HG03575 (cell line): ENCODE measurements around the gene RERG.

Experiments
- ATAC-seq: cut with Tn5 transposase; IDR thresholded peaks from one replicate; pipeline ENCODE4 v1.9.1; 2021; ENCODE audit not compliant: unreplicated experiment, insufficient number of reproducible peaks, low FRiP score; ENCODE audit errors: extremely low read depth

RERG gene

DNA sequence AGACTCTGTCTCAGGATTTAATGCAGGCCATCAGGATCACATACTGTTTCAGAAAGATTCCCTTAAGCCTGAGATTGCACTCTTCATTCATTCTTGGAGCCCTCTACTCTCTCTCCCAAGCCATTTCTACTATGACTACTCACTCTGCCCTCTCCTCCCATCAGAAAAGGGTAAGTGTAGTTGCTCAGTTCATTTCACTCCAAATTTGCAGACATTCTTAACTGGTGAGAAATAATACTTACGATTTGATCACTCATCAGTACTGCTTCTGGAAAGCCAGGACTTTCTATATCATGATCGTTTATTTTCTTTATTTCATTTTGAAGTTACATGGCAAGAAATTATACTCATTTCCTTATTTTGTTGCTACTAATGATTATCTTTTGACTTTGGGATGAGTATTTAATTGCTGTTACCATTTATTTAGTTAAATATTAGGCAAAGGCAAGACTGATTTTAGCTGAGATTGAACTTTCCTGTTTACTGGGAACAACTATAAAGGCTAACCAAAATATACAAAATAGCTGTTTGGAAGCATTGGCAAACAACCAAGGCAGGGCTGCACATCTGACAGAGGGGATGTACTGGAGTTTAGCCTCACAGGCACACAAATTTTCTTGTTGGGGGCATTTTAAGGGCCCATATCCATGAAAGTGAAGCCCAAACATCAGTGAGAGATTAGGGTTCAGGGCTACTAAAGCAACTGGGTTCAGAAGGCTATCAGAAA, 4.1 kb upstream of the RERG start:
- ATAC-seq: no peak

- no peak for ATAC-seq
Observed at GRCh38 chr12:15222219-15222618, 1.0 kb upstream of the RERG start.

GRCh38 chr12:15220451-15220850, 766 bp downstream of the RERG start:
- ATAC-seq: no peak

GRCh38 chr12:15218794-15219193, 2.4 kb downstream of the RERG start:
- no peak for ATAC-seq

GRCh38 chr12:15216036-15216889, 5.0 kb downstream of the RERG start:
- no peak for ATAC-seq

- ATAC-seq: no peak
Observed at GRCh38 chr12:15214851-15215601, 6.2 kb downstream of the RERG start.

DNA sequence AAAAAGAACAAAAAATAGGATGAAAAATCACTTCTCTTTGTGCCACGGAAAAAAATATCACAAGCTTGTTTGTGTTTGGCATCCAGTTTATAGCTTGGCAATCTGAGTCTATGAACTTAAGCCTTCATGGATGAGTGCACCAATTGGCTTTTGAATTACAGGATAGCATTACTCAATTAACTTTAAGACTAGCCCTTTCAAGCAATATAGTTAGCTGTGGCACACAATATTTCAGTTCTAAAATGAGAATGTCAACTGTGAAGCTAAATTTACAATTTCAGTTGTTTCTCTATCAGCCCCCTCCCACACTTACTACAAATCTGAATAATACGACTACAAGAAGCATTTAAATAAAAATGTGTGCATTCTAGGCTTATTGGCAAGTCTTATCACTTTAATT, 8.3 kb downstream of the RERG start:
- no peak for ATAC-seq

GRCh38 chr12:15209782-15210181, 11.4 kb downstream of the RERG start:
- no peak for ATAC-seq

DNA sequence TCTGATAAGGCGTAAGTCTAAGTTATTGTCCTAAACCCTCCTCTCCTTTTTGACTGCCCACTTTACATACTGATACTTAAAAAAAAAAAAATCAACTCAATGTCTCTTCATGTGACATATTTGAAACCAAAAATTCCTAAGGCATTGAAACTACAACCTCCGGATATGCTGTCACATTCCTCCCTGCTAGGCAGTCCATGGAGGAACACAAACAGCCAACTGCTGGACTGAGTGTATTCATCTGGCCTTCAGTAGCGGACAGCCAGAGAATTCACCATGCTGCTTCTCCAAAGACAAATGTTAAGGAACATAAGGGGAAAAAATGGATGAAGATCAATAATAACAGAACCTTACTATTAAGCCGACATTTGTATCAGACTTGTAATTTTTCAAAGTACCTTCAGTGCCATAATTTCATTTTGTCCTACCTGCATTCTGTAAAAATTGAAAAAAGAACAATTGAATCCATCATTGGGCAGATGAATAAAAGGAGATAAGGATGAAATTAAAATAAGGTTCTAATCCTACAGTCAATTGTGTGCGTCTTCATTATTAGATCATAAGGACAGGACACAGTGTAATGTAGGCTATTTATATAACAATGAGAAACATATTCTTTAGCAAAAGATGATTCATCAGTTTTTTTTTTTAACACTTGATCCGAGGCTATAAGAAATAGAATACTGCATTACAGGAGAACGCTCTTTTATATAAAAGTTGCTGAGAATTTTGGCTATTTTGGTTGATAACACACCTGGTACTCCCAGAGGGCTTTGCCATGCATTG, 12.2 kb downstream of the RERG start:
- no peak for ATAC-seq

DNA sequence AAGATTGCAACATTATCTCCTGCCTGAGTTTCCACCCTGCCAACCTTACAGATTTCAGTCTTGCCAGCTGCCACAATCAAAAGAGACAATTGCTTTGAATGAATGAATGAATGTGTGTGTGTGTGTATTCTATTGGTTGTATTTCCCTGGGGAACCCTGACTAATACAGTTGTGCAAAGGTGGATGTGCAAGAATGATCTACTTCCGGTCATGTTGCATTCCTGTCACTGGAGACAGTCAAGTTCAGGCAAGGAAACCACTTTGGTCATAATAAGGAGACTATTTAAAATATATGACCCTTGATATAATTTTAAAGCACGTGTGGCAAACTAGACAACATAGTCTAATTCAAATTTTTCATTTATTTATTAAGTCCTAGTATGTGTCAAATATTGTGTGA, 13.1 kb downstream of the RERG start:
- no peak for ATAC-seq

- ATAC-seq: no peak
Observed at GRCh38 chr12:15206831-15207389, 14.3 kb downstream of the RERG start.

- ATAC-seq: no peak
Observed at GRCh38 chr12:15206338-15206737, 14.9 kb downstream of the RERG start.

DNA sequence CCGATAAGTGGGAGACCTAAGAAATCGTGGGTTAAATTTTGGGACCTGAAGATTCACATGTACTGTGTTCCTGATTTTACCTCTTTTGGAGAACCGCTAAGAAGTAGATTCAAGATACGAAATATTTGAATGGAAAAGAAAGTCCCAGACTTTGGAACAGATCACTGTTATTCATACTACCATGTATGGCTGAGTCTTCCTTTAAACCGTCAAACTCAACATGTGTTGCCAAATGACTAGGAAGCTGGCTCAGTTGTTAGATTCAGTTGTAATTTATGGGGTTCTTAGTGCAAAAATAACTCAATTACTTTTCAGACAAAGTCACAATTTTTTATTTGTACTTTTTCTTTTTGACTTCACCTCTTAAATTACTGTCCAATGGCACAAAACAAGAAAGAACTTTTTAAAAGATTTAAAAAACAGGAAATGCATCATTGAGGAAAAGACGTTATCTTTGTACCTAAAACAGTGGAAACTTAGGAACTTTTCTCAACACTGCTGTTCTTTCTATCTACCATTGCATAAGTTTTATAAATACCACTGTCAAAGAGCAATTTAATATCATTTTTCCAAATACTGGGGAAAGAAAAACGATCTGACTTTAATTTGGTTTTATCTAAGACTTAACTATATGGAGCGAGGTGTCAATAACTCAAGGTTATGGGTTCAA, 15.7 kb downstream of the RERG start:
- ATAC-seq: no peak

DNA sequence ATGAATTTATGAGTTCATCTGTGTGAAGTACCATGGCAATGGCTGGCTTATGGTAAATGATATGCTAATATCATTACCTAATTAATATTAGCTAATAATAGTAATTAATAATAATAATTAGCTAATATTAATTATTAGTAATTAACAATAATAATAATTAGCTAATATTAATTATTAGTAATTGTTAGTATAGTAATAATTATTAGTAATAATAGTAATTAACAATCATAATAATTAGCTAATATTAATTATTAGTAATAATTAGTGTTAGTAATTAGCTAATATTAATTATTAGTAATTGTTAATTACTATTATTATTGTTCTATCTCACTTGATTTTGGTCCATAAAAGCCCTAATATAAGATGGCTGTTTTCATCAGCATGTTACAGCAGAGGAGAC, 19.8 kb downstream of the RERG start:
- no peak for ATAC-seq

GRCh38 chr12:15201056-15201455, 20.2 kb downstream of the RERG start:
- ATAC-seq: no peak

GRCh38 chr12:15200641-15201040, 20.6 kb downstream of the RERG start:
- no peak for ATAC-seq

DNA sequence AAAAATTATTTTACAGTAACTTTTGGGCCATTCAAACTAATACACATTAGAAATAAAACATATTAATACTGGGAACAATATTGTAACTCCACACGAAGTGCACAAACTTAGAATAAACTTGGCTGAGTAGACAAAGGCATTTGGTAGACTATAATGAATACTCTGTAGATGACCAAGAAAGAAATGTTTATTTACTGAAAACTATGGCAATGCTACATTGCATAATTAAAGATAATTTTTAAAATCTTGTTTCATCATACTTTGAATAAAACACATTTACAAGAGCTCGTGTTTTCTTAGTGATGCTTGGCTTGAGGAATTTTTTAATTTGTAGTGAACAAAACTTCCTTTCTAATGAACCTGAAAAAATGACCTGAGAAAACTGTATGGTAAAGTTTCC, 21.3 kb downstream of the RERG start:
- ATAC-seq: no peak
